ENCODE measurements around the gene FLNC.

FLNC gene

DNA sequence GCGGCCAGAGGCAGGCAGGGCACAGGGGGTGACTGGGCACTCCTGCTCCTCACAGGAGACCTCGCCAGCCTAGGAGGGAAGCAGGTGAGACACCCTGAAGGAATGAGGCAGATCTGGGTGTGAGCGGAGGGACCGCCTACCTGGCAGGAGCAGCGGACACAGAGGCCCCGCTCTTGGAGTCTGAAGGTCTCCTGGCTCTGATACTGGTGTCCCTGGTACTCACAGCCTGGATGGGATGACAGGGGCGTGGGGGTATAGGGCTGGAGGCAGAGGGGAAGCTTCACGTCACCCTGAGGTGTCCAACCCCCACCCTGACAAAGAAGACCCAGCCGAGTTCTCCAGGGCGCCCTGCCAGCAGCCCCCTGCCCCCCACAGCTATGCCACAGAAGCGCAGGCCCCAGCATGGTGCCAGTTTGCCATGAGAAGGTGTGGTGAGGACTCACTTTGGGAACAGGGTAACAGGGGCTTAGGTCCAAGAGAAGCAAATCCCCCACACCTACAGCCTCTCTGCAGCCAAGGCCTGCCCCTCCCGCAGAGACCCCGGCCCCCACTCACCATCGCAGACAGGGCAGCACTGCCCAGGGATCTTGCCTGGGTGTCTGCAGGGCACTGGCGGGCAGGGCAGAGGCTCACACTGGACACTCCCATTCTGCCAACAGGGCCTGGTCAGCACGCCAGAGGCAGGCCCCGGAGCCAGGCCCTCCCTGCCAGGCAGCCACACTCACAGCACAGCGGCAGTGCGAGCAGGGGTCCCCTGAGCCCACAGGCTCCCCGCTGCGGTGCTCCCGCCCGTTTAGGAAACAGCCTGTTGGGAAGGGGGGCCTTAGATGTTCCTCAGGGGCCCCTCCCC is 63.3 kb downstream of the FLNC start:
- DNase-seq (ENCODE audit: low read depth), result no peak

DNA sequence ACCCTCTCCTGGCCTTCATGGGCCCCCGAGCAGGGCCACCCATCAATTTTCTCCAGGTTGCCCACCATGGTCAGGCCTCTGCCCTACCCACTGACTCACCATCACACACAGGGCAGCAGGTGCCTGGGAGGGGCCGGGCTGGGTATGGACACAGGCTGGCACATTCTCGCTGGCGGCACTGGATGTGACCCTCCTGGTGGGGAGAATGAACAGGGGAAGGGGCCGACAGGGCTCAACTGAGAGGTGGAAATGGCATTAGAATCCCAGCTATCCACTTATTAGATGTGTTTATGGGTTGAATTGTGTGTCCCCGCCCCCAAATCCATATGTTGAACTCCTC is 63.9 kb downstream of the FLNC start:
- DNase-seq (ENCODE audit: low read depth), result no peak

DNA sequence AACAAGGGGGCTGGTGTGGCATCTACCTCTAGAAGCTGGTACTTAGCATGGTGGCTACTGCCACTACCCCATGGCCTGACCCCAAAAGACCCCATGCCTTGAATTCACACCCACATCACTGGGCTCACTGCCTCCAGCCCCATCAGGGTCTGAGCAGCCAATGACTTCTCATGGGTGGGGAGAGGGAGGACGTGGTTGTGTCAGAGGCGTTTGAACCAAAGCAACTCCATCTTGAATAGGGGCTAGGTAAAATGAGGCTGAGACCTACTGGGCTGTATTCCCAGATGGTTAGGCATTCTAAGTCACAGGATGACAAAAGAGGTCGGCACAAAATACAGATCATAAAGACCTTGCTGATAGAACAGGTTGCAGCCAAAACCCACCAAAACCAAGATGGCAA is 65.1 kb downstream of the FLNC start:
- DNase-seq (ENCODE audit: low read depth), result no peak

DNA sequence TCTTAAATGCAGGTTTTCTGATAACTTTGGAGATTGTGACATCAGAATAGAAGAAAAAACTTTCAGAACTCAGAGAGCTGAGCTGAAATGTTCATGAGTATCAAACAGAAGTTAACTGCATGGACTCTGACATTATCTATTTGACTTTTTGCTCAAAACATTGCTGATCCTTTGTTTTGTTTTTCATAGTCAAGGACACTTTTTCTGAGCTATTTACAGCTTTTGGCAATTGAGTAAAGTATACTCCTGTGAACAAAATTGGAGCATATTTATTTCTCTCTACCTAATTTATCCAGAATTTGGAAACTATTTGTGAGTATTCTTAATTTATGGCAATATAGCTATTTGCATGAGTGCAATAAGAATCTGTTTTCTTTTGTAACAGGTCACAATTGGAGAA is 69.2 kb downstream of the FLNC start:
- no peak for DNase-seq (ENCODE audit: low read depth)

DNA sequence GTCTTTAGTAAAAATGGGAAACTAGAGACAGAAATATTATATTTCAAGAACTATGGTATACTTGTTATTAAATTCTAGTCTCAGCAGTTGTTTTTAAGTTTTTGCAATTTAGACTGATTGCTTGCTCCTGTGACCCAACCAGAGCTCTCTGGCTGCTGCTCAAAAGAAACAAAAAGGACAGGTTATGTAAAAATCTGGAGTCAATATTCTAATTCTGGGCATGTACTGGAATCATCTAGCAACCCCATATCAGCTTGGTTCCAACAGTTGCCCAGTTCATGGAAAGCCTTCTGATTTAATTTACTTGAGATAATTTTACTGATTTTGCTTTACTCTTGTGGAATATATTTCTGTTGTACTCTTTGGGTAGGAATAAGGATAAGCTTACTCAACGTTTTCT is 70.0 kb downstream of the FLNC start:
- no peak for DNase-seq (ENCODE audit: low read depth)

DNA sequence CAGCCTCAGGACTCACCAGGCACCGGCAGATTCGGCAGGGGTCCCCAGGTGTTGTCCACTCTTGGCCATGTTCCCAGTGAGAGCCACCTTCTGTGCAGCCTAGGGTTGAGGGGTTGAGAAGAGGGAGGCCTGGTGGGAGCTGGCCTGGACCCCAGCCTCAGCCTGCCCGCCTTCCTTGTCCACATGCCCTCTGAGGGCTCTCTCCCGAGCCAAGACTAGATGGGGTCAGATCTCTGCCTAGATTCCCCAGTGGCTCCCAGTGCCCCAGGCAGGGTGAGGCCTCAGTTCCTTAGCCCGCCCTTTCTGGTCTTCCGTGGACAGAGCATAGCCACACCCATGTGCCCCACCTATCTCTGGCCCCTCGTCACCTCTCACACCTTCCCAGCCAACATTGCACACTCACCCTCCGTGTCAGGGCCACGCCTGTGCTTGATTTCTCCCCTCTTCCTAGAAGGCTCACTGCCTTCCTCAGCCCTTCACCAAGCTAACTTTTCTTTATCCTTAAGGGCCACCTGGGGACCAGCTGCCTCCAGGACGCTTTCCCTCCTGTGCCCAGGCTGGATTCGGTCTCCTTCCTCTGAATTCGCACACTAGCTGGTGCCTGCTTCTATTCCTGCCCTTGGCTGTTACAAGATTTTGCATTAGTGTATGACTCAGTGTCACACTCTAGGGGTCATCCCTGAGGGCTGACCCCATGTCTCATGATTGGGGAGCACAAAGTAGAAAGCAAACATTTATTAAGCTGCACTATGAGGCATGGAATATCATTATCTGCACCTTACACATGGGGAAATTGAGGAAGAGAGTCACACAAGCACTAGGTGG is 72.8 kb downstream of the FLNC start:
- no peak for DNase-seq (ENCODE audit: low read depth)

DNA sequence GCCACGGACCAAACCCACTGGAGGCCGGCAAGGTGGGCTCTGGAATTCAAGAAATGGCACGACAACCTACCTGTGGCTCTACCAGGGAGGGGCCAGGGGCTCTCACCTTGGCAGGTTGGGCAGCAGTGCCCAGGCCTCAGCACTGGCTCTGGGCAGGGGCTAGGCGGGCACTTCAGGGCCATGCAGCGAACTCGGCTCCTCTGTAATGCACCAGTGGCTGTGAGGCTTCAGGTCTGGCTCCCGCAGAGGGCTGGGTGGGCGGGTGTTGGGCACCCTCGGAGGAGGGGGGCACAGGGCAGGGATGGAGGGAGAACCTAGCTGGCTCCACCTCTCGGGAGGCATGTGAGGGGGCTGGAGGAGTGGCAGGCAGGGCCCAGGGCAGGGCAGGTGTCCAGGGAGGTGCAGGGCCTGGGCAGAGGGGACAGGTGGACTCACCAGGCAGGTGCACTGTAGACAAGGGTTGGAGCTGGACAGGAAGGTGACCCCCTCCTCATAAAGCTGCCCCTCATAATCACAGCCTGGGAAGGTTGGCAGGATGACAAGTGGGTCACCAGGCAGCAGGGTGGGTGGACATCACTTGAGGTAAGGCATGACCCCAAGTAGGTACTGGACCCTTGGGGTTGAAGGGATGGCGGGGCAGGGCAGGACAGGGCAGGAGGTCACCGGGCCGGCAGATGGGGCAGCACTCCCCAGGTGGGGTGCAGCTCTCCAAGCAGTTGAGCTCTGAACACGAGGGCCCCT is 73.6 kb downstream of the FLNC start:
- DNase-seq (ENCODE audit: low read depth), result no peak

DNA sequence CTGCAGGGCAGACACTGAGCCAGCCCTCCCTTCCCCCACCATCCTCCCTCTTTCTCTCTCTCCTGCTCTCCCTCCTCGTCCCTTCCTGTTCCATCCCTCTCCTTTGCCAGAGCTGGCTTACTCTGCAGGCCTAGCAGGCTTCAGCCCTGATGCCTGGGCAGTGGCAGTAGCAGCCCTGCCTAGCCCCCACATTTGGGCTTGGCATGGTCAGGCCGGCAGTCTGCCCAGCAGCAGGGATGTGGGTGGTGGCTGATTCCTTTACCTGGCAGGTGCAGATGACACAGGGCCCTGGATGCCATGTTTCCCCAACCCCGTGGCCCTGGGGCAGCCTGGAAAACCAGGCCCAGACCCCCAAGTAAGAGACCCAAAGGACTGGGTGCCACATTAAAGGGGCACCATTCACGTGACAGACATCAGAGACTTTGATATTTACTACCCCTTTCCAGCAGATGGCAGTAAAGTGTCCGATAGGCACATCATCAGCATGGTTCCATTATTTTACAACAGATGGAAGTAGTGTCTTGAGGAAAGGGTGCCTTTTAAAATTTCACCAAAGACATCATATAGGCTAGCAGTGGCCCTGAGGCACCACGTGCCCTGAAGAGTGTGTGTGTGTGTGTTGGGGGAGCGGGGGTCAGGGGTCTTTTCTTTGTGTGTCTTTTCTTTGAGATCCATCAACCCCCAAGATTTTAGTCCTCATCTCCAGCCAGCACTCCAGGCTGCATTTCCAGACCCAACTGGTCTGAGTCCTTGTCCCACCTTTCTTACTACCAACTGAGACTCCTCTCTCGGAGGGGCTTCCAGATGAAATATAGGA is 74.4 kb downstream of the FLNC start:
- DNase-seq (ENCODE audit: low read depth), result no peak

DNA sequence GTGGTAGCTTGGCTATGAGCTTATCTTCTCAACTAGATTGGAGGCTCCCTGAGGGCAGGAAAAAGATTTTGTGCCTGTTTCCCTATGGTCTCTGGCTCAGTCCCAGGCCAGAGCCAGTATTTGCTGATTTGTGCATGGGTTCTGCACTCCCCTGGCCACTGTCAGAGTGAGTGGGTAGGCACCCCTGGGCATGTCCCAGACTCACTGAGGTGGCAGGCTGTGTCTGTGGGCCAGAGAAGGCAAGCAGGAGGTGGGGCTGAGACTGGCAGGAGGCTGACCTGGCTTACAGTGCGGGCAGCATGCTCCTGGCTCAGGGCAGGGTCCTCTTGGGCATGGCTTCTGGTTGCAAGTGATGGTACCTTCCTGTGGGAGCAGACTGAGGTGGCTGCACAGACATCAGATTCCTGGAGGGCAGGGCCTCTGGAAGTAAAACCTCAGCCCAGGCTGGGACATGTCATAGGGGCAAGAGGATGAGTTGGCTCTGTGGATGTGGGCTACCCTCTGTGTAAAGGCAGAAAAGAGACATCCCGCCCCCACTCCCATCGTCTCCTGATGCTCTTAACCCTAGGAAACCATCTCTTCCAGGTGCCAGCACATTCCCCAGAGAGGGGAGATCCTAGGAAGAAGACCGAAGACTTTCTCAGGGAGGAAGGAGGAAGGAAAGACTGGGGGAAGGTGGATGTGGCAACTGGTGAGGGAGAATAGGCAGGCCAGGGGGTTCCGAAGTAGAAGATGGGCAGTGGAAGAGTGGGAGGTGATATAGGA is 76.0 kb downstream of the FLNC start:
- no peak for DNase-seq (ENCODE audit: low read depth)

DNA sequence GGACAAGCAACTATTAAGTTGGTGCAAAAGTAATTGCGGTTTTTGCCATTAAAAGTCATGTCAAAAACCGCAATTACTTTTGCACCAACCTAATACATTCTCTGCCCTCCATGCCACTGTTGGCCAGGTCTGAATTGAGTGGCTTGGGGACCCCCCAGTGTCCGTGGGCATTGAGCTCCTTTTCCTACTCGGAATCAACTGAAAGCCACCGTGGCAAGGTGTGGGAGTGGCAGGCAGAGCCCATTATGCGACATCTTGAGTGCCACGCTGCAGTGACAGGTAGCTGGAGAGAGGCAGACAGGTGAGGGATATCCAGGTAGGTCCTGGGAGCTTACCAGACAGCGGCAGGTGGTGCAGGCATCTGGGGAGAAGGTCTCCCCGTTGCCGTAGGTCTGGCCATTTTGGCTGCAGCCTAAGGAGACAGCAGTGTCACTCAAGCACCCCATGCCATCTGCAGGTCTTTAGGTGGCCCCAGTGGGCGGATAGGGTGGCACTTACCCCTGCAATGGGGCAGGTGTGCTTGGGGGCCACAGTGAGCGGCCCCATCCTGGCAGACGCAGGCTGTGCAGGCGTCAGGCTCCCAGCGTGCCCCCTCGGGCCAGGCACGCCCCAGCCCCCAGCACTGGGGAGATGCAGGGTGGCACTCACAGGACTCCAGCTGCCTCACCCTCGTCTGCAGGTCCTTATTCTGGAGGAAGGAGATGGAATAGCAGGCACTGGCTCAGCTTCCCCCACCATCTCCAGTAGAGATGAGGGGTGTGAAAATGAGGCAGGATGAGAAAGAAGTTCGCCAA is 76.8 kb downstream of the FLNC start:
- DNase-seq (ENCODE audit: low read depth), result no peak
